GM21529 (cell line): Measurements from ENCODE around the gene TLR7.

Experiments used
- ATAC-seq: cut with Tn5 transposase; IDR thresholded peaks from one replicate; pipeline ENCODE4 v1.9.1; 2021; ENCODE audit not compliant: unreplicated experiment

The TLR7 gene

GRCh38 chrX:12866451-12867377 lies at the start of gene TLR7:
Gene TLR7, plus strand, starts transcription at chrX:12867072. Its CDS starts 507 bp downstream, at chrX:12867579.
- peak; percentile 47 for ATAC-seq

GRCh38 chrX:12817528-12817927 lies 49.3 kb upstream of the TLR7 start:
- no peak for ATAC-seq

GRCh38 chrX:12819222-12819621 lies 47.6 kb upstream of the TLR7 start:
- ATAC-seq = no peak

- no peak for ATAC-seq
These were observed 46.1 kb upstream of the TLR7 start for GRCh38 chrX:12820737-12821136.

GRCh38 chrX:12824944-12825343 lies 41.9 kb upstream of the TLR7 start:
- ATAC-seq = no peak

- no peak for ATAC-seq
These were observed 41.1 kb upstream of the TLR7 start for GRCh38 chrX:12825801-12826200.

GRCh38 chrX:12843061-12843667 lies 23.7 kb upstream of the TLR7 start:
- no peak for ATAC-seq

- peak; percentile 96 for ATAC-seq
These were observed 23.1 kb upstream of the TLR7 start for GRCh38 chrX:12843668-12844279.

- peak; percentile 28 for ATAC-seq
These were observed 22.6 kb upstream of the TLR7 start for GRCh38 chrX:12844319-12844718.

- no peak for ATAC-seq
These were observed 1.5 kb upstream of the TLR7 start for GRCh38 chrX:12865359-12865758.

- ATAC-seq = peak; percentile 44
These were observed 813 bp downstream of the TLR7 start for GRCh38 chrX:12867685-12868084.

GRCh38 chrX:12868747-12869146 lies 1.9 kb downstream of the TLR7 start:
- ATAC-seq = peak; percentile 53

- ATAC-seq = no peak
These were observed 4.4 kb downstream of the TLR7 start for GRCh38 chrX:12871257-12871656.

GRCh38 chrX:12872741-12873140 lies 5.9 kb downstream of the TLR7 start:
- no peak for ATAC-seq

- ATAC-seq = no peak
These were observed 7.7 kb downstream of the TLR7 start for GRCh38 chrX:12874581-12874980.

- no peak for ATAC-seq
These were observed 10.5 kb downstream of the TLR7 start for GRCh38 chrX:12877386-12877785.

GRCh38 chrX:12878536-12878935 lies 11.7 kb downstream of the TLR7 start:
- no peak for ATAC-seq

- ATAC-seq = no peak
These were observed 15.0 kb downstream of the TLR7 start for GRCh38 chrX:12881914-12882313.

GRCh38 chrX:12885508-12885907 lies 18.6 kb downstream of the TLR7 start:
- no peak for ATAC-seq

- ATAC-seq = no peak
These were observed 19.7 kb downstream of the TLR7 start for GRCh38 chrX:12886545-12886944.

GRCh38 chrX:12887141-12887540 lies 20.3 kb downstream of the TLR7 start:
- no peak for ATAC-seq

GRCh38 chrX:12887767-12888166 lies 20.9 kb downstream of the TLR7 start:
- ATAC-seq = no peak
